Trophoblast cell (in vitro differentiated cells and primary cell): ENCODE results near the gene IGFBP2.

Experiments
- DNase-seq, 2 donors: peaks; one replicate each; pipeline ENCODE4 v3.0.0-alpha.2; 2016
- H2AFZ ChIP-seq: 2 replicates; pipeline ENCODE4 v1.6.1; 2013; ENCODE audit warnings: low read length, moderate library complexity, mild to moderate bottlenecking; ENCODE audit not compliant: insufficient read depth, poor library complexity
- H2AK5ac ChIP-seq: 2 replicates; pipeline ENCODE4 v1.6.1; 2013; ENCODE audit warnings: mild to moderate bottlenecking, low read length
- H2BK120ac ChIP-seq: 2 replicates; pipeline ENCODE4 v1.6.1; 2013; ENCODE audit warnings: low read length, mild to moderate bottlenecking, moderate library complexity; ENCODE audit not compliant: insufficient read depth, poor library complexity
- H2BK12ac ChIP-seq: 2 replicates; pipeline ENCODE4 v1.6.1; 2013; ENCODE audit warnings: mild to moderate bottlenecking, low read length, moderate library complexity
- H2BK5ac ChIP-seq: 2 replicates; pipeline ENCODE4 v1.6.1; 2013; ENCODE audit warnings: low read length, low read depth, moderate library complexity, mild to moderate bottlenecking; ENCODE audit not compliant: poor library complexity
- H3K14ac ChIP-seq: 2 replicates; pipeline ENCODE4 v1.6.1; 2013; ENCODE audit warnings: mild to moderate bottlenecking, low read length
- H3K18ac ChIP-seq: 2 replicates; pipeline ENCODE4 v1.6.1; 2013; ENCODE audit warnings: mild to moderate bottlenecking, low read length
- H3K23ac ChIP-seq: 2 replicates; pipeline ENCODE4 v1.6.1; 2013; ENCODE audit warnings: low read length
- H3K27ac ChIP-seq: 2 replicates; pipeline ENCODE4 v1.5.1; 2013; ENCODE audit warnings: low read depth, mild to moderate bottlenecking, inconsistent platforms, low read length, moderate library complexity
- H3K27me3 ChIP-seq: 2 replicates; pipeline ENCODE4 v1.6.1; 2013; ENCODE audit warnings: inconsistent platforms, mild to moderate bottlenecking, low read length, moderate library complexity; ENCODE audit not compliant: insufficient read depth
- H3K36me3 ChIP-seq, 2 experiments: 1 replicate in 1 of 2; 2 replicates in 1 of 2; pipeline ENCODE4 v1.6.1; 2013; ENCODE audit warnings: low read length in 2 of 2, mild to moderate bottlenecking in 2 of 2, moderate library complexity in 1 of 2; ENCODE audit not compliant: insufficient read depth in 2 of 2, control insufficient read depth in 1 of 2
- H3K4ac ChIP-seq: 2 replicates; pipeline ENCODE4 v1.6.1; 2013; ENCODE audit warnings: low read depth, mild to moderate bottlenecking, low read length, moderate library complexity
- H3K4me1 ChIP-seq, 2 experiments: 1 replicate in 1 of 2; 2 replicates in 1 of 2; pipeline ENCODE4 v1.6.1; 2013; ENCODE audit warnings: low read length in 2 of 2, mild to moderate bottlenecking in 2 of 2, moderate library complexity in 1 of 2; ENCODE audit not compliant: insufficient read depth in 2 of 2, control insufficient read depth in 1 of 2
- H3K4me2 ChIP-seq: 2 replicates; pipeline ENCODE4 v1.6.1; 2013; ENCODE audit warnings: inconsistent platforms, mild to moderate bottlenecking, low read length, moderate library complexity
- H3K4me3 ChIP-seq: 2 replicates; pipeline ENCODE4 v1.5.1; 2013; ENCODE audit warnings: mild to moderate bottlenecking, low read depth, low read length, inconsistent platforms
- H3K79me1 ChIP-seq: one replicate; pipeline ENCODE4 v1.6.1; 2013; ENCODE audit warnings: low read length
- H3K79me2 ChIP-seq: 2 replicates; pipeline ENCODE4 v1.6.1; 2013; ENCODE audit warnings: low read length, mild to moderate bottlenecking; ENCODE audit not compliant: control insufficient read depth, insufficient read depth, poor library complexity
- H3K9ac ChIP-seq: 2 replicates; pipeline ENCODE4 v1.6.1; 2013; ENCODE audit warnings: mild to moderate bottlenecking, low read length
- H3K9me3 ChIP-seq: 2 replicates; pipeline ENCODE4 v1.6.1; 2013; ENCODE audit warnings: low read depth, mild to moderate bottlenecking, control low read depth, inconsistent platforms, low read length; ENCODE audit not compliant: insufficient read depth
- H4K12ac ChIP-seq: 2 replicates; pipeline ENCODE4 v1.6.1; 2013; ENCODE audit warnings: low read depth, mild to moderate bottlenecking, low read length, moderate library complexity
- H4K8ac ChIP-seq: 2 replicates; pipeline ENCODE4 v1.6.1; 2013; ENCODE audit warnings: low read depth, mild to moderate bottlenecking, low read length, moderate library complexity
- H4K91ac ChIP-seq: one replicate; pipeline ENCODE4 v1.6.1; 2013; ENCODE audit warnings: low read depth, mild to moderate bottlenecking, low read length, moderate library complexity
- WGBS: extraction: QIAGEN DNeasy Blood & Tissue Kit; methylation state at CpG from one replicate; pipeline ENCODE4 v1.1.7; 2013; ENCODE audit warnings: missing lambda C conversion rate; ENCODE audit not compliant: insufficient read length, insufficient coverage; ENCODE audit errors: extremely low coverage; 5-methylcytosine and 5-hydroxymethylcytosine counted together

IGFBP2 gene

GRCh38 chr2:216620786-216621185 lies 12.4 kb upstream of the IGFBP2 start:
- Histone ChIP-seq H3K79me1 (no peaks in the 10 kb centered on the region), H3K9me3 (no peaks in the 10 kb centered on the region), H2AFZ (no peak overlapping the region), H3K9ac (no peak overlapping the region), H3K27me3 (no peaks in the 10 kb centered on the region), H3K79me2 (no peaks in the 10 kb centered on the region), H3K14ac (no peak overlapping the region), H2AK5ac (no peak overlapping the region), H4K8ac (no peak overlapping the region), H3K4me3 (no peak overlapping the region), H3K23ac (no peak overlapping the region), H3K4me2 (no peak overlapping the region), H3K36me3 (no peaks in the 10 kb centered on the region), H4K91ac (no peak overlapping the region), H3K18ac (no peak overlapping the region), H2BK5ac (no peak overlapping the region), H3K4me1 (peaks cover 5 to 6% of the 10 kb centered on the region in 2 experiments), H3K4ac (no peak overlapping the region), H2BK12ac (no peak overlapping the region), H4K12ac (no peak overlapping the region), H3K27ac (no peak overlapping the region), H2BK120ac (no peak overlapping the region)
- DNase-seq: no peak
- no CpG with 5 or more reads among the region's 12 CpGs for WGBS

- Histone ChIP-seq H3K4me3 (no peak overlapping the region), H3K9me3 (no peaks in the 10 kb centered on the region), H4K12ac (no peak overlapping the region), H4K8ac (no peak overlapping the region), H2AFZ (no peak overlapping the region), H3K27me3 (no peaks in the 10 kb centered on the region), H3K79me2 (no peaks in the 10 kb centered on the region), H3K9ac (no peak overlapping the region), H3K23ac (no peak overlapping the region), H3K18ac (no peak overlapping the region), H3K36me3 (no peaks in the 10 kb centered on the region), H2BK5ac (no peak overlapping the region), H3K14ac (no peak overlapping the region), H3K79me1 (no peaks in the 10 kb centered on the region), H3K4me1 (peaks cover 7 to 11% of the 10 kb centered on the region in 2 experiments), H2BK120ac (no peak overlapping the region), H2AK5ac (no peak overlapping the region), H2BK12ac (no peak overlapping the region), H3K4ac (no peak overlapping the region), H3K27ac (no peak overlapping the region), H4K91ac (no peak overlapping the region), H3K4me2 (no peak overlapping the region)
- WGBS: no CpG with 5 or more reads among the region's 4 CpGs
- DNase-seq: no peak
These were observed 11.9 kb upstream of the IGFBP2 start for GRCh38 chr2:216621292-216621691.

- peaks cover 9 to 14% of the 10 kb centered on the region in 2 experiments for H3K4me1 ChIP-seq
- no peaks in the 10 kb centered on the region for H3K27me3 ChIP-seq
- no peak overlapping the region for H4K91ac ChIP-seq
- no peak overlapping the region for H2BK12ac ChIP-seq
- H3K9me3 ChIP-seq: no peaks in the 10 kb centered on the region
- no peak overlapping the region for H3K27ac ChIP-seq
- no peaks in the 10 kb centered on the region for H3K36me3 ChIP-seq
- no peak overlapping the region for H2AK5ac ChIP-seq
- H3K79me2 ChIP-seq: no peaks in the 10 kb centered on the region
- no peak overlapping the region for H4K12ac ChIP-seq
- H4K8ac ChIP-seq: no peak overlapping the region
- H3K14ac ChIP-seq: no peak overlapping the region
- no peak overlapping the region for H3K23ac ChIP-seq
- no CpG with 5 or more reads among the region's 4 CpGs for WGBS
- no peaks in the 10 kb centered on the region for H3K79me1 ChIP-seq
- H3K4ac ChIP-seq: no peak overlapping the region
- peak; percentile 60 to 62 for DNase-seq
- no peak overlapping the region for H2BK120ac ChIP-seq
- no peak overlapping the region for H3K4me2 ChIP-seq
- no peak overlapping the region for H3K18ac ChIP-seq
- H2AFZ ChIP-seq: no peak overlapping the region
- no peak overlapping the region for H3K9ac ChIP-seq
- H2BK5ac ChIP-seq: no peak overlapping the region
- H3K4me3 ChIP-seq: no peak overlapping the region
These were observed 10.7 kb upstream of the IGFBP2 start for GRCh38 chr2:216622526-216622925.

GRCh38 chr2:216624251-216624650 lies 9.0 kb upstream of the IGFBP2 start:
- H2AFZ ChIP-seq: no peak overlapping the region

More at GRCh38 chr2:216624251-216624650, 9.0 kb upstream of the IGFBP2 start:
- Histone ChIP-seq H3K79me2 (no peaks in the 10 kb centered on the region), H4K8ac (no peak overlapping the region), H2AK5ac (no peak overlapping the region), H3K27me3 (no peaks in the 10 kb centered on the region), H3K9me3 (no peaks in the 10 kb centered on the region), H3K36me3 (no peaks in the 10 kb centered on the region), H3K14ac (no peak overlapping the region), H2BK12ac (no peak overlapping the region), H3K4ac (no peak overlapping the region), H3K18ac (no peak overlapping the region), H3K4me1 (peaks cover 4 to 14% of the 10 kb centered on the region in 2 experiments), H3K79me1 (no peaks in the 10 kb centered on the region), H2BK120ac (no peak overlapping the region), H3K23ac (no peak overlapping the region), H3K4me2 (no peak overlapping the region), H3K9ac (no peak overlapping the region), H4K12ac (no peak overlapping the region), H4K91ac (no peak overlapping the region), H2BK5ac (no peak overlapping the region), H3K4me3 (no peak overlapping the region), H3K27ac (no peak overlapping the region)
- no CpG with 5 or more reads among the region's 2 CpGs for WGBS
- peak; percentile 28 to 55 for DNase-seq
